Measurements from ENCODE around the gene GPX1.
"Not testable (repeated sequence)": the region's sequence is repeated elsewhere in the genome, so short reads cannot be mapped to it uniquely, and the experiment has no call there.

GPX1 gene

DNA sequence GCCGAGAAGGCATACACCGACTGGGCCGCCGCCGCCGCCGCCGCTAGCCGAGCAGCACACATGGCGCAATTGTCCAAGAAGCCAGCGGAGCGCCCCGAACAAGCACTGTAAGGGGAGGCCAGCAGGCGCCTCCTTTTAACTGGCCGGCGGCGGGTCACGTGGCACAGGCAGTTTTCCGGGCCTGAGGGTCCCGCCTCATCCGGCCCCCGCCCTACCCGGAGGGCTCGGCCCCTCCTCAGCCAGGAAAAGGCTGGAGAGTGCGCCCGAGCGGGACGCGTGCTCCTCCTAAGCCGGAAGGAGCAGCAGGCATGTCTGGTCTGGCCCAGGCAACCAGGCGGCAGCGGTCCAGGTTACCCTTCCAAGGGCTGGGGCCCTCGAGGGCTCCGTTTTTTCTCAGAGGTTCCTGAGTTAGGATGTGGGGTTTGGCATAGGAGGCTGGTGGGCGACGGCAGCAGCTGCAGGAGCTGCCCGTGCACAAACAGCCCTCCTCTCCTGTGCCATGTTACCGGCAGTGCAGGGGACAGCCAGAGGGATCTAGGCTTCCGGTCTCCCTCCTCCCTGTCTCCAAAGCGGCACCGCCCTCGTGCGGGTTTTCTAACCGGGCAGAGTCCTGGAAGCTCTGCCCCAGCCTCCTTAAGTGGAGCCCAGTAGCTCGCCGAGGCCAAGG lies at the start of gene GPX1:
Gene GPX1, minus strand, starts transcription at position 137 of the 667 bp plus-strand sequence. Its CDS starts 75 bp downstream, at position 62.
- DNase-seq (ENCODE audit: low spot score): peak; percentile 93

DNA sequence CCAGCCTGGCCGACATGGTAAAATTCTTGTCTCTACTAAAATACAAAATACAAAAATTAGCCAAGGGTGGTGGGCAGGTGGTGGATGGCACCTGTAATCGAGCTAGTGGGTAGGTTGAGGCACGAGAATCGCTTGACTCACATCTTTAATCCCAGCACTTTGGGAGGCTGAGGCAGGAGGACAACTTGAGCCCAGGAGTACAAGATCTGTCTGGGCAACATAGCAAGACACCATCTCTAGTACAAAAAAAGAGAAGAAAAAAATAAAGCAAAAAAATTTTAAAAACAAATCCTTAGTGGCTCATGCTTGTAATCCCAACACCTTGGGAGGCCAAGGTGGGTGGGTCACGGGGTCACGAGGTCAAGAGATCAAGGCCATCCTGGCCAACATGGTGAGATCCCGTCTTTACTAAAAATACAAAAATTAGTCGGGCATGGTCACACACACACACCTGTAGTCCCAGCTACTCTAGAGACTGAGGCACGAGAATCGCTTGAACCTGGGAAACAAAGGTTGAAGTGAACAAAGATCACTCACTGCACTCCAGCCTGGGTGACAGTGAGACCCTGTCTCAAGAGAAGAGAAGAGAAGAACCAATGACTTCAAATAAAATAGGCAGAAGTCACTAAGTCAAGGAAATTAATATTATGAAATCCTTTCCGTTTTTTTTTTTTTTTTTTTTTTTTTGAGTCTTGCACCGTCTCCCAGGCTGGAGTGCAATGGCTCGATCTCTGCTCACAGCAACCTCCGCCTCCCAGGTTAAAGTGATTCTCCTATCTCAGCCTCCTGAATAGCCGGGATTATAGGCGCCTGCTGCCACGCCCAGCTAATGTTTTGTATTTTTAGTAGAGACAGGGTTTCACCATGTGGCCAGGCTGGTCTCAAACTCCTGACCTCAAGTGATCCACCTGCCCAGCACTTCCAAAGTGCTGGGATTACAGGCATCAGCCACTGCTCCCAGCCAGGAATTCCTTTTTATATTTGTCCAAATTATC lies 48.7 kb upstream of the GPX1 start:
- no peak for DNase-seq (ENCODE audit: low spot score)

DNA sequence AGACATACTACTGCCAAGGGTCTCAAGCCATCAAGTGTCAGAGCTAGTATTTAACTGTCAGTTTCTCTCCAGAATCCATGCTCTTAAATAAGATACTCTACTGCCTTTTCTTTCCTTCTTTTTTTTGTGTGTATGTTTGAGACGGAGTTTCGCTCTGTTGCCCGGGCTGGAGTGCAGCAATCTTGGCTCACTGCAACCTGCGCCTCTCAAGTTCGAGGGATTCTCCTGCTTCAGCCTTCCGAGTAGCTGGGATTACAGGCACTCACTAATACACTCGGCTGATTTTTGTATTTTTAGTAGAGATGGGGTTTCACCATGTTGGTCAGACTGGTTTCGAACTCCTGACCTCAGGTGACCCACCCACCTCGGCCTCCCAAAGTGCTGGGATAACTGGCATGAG lies 47.4 kb upstream of the GPX1 start:
- DNase-seq (ENCODE audit: low spot score): not testable (repeated sequence)

DNA sequence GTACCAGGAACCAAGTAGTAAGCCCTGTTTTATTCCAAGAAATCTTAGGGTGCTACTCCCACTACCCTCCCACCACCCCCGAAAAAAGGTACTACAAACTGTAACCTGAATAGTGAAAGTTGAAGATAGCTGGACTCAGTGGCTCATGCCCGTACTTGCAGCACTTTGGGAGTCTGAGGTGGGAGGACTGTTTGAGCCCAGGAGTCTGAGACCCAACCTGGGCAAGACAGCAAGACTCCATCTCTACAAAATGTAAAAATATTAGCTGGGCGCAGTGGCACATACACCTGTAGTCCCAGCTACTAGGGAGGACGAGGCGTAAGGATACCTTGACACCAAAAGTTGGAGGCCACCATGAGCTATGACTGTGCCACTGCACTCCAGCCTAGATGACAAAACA lies 45.7 kb upstream of the GPX1 start:
- DNase-seq (ENCODE audit: low spot score): no peak

DNA sequence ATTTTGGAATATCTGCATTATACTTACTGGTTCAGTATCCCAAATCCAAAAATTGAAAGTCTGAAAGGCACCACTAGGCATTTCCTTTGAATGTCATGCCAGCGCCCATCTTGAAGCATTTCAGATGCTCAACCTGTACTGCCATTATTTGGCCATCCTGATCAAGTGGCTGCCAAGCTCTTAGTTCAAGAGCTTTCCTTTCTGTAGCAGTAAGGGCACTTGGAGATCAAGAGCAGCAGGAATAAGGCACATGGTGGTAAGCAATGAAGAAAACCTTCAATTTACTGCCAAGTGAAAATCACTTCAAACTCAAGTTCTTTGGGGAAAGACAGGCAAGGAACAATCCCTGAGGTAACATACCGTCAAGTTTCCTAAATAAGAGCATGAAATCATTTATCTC lies 43.6 kb upstream of the GPX1 start:
- no peak for DNase-seq (ENCODE audit: low spot score)

DNA sequence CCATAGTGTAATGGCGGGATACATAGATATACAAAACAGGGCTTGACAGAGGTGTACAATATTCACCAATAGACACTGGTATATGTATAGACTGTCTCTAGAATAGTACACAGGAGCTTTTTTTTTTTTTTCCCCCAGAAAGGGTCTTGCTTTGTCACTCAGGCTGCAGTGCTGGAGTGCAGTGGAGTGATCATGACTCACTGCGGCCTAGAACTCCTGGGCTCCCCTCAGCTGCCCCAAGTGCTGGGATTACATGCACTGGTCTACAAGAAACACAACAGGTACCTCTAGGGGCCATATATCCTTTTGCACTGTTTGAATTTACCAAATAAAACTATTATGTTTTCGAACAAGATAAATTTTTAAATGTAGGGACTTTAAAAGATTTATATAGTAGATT lies 41.3 kb upstream of the GPX1 start:
- DNase-seq (ENCODE audit: low spot score): no peak

DNA sequence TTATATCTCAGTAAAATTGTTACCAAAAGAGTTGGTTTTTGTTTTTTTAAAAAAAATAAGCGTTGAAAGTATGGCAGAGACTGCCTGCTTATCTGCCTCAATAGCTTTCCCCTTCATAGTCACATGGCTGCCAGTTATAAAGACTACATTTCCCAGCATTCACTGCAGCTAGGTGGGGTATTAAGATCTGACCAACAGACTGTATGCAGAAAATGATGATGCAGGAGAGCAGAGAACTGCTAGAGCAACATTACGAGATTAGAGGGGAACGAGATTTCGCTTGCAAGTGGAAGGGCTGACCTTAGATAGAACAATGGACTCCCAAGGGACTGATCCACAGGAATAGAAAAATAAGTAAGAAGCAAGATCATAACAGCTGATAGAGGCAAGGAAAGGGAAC lies 39.3 kb upstream of the GPX1 start:
- DNase-seq (ENCODE audit: low spot score): no peak

DNA sequence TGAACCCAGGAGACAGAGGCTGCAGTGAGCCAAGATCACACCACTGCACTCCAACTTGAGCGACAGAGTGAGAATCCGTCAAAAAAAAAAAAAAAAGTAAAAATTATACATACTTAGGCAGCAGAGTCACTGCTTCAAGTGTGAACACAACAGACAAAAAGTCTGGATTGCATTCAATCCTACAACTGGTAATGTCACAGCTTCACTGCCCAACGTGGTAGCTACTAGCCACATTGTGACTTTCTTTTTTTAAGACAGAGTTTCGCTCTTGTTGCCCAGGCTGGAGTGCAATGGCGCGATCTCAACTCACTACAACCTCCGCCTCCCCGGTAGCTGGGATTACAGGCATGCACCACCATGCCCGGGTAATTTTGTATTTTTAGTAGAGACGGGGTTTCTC lies 33.2 kb upstream of the GPX1 start:
- not testable (repeated sequence) for DNase-seq (ENCODE audit: low spot score)

DNA sequence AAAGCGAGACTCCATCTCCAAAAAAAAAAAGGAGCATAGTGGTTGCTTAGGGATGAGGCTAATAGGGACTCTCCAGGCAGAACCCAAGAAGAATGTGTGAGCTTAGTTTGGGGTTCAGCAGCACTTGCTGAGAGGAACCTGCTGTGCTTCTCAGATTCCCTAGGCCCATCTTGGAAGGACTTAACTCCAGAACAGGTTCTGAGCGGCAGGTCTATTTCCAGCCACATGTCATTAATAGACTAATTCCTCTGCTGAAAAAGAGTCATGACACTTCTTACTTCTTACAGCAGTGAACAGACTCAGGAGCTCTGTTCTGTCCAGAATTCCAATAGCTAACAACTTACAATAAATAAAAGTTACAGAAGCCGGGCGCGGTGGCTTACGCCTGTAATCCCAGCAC lies 31.1 kb upstream of the GPX1 start:
- DNase-seq (ENCODE audit: low spot score): no peak

DNA sequence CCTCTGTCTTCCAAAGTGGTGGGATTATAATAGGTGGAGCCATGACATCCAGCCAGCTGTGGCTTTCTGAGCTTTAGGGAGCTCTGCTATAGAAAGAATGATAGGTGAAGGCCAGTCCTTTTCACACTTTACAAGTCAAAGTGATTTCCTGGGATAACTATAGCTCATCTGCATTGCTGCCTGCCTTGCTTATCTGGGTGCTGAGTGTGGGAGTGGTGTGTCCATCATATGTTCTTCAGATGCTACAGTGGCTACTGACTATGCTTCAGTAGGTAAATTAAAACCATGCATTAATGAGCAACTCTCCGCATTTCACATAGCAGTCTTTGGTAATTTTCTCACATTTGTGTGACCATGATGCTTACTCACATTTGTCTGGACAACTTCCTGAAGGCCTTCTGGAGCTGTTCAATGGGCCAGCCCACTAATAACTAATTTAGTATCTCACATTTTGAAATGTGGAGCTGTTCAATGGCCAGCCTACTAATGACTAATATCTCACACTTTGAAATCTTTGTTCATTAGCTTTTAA lies 30.2 kb upstream of the GPX1 start:
- no peak for DNase-seq (ENCODE audit: low spot score)

DNA sequence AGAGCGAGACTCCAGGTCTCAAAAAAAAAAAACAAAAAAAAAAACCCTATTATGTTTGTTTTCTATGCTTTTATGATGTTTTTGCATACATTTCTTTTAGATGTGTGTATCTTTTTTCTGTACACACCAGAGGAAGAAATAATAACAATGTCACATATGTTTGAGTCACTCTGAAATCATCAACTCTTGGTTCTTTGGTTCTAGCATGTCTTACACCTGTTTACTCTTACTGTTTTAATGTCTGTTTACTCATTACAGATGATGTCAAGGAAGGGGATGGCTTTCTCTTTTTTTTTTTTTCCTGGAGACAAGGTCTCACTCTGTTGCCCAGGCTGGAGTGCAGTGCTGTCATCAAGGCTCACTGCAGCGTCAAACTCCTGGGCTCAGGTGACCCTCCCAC lies 29.6 kb upstream of the GPX1 start:
- DNase-seq (ENCODE audit: low spot score): no peak

DNA sequence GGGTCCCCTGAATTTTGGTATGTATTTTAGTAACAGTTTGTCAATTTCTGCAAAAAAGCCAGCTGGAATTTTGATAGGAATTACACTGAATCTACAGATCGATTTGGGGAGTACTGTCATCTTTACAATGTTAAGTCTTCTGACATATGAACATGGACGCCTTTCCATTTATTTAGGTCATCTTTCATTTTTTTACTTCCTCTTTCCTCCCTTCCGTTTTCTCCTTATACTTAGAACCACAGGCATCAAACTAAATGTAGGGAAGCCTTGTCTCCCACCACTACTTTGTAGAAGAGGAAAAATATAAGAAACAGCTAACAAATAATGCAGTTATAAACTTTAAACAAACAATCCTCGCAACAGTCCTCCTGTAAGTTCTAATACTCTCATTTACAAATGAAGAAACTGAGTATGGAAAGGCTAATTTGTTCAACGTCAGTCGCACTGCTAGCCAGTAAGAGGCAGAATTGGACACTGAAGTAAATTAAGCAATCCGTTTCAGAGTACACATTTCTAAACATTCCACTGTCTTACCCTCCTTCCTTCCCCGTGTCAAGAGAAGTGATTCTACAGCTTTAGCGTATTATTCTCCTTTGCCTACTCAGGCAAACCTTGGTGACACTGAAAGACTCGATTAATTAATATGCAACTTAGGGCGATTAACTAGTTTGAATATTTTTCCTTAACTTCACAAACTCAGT lies 28.1 kb upstream of the GPX1 start:
- DNase-seq (ENCODE audit: low spot score): no peak

DNA sequence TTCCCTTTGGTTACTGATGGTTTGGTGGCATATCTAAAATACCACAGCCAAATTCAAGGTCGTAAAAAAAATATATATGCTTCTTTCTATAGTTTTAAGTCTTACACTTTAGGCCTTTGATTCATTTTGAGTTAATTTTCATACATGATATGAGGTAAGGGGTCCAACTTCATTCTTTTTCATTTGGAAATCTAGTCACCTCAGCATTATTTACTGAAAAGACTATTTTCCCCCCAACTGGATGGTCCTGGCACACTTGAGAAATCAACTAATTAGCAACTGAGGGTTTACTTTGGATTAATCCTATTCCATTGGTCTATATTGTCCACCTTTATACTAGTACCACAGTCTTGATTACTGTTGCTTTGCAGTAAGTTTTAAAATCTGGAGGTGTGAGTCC lies 27.5 kb upstream of the GPX1 start:
- no peak for DNase-seq (ENCODE audit: low spot score)

DNA sequence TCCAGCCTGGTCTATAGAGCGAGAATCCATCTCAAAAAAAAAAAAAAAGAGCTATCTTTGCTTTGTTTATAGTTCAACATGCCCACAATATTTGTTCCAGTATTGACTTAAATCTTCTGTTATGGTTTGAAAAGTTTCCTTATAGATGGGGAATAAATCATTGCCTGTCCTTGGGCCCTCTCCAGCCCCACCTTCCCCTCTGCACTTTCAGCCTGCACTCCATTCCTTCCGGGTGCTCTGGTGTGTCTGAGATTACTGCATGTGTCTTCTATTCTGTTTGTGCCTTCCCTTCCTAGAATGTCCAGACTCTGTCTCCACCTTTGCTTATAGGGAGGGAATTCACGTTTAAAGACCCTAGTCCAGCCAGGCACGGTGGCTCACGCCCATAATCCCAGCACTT lies 25.2 kb upstream of the GPX1 start:
- DNase-seq (ENCODE audit: low spot score): no peak

DNA sequence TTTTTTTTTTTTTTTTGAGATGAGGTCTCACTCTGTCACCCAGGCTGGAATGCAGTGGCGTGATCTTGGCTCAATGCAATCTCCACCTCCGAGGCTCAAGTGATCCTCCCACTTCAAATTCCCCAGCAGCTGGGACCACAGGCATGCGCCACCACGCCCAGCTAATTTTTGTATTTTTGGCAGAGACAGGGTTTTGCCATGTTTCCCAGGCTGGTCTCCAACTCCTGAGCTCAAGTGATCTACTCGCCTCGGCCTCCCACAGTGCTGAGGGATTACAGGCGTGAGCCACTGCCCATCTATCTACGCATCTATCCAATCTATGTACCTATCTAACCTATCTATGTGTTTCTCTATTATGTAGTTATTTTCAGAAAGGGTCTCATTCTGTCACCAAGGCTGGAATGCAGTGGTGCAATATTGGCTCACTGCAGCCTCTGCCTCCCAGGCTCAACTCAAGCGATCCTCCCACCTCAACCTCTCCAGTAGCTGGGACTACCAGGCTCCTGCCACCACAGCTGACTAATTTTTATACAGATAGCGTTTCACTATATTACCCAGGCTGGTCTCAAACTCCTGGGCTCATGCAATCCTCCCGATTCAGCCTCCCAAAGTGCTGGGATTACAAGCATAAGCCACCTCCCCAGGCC lies 20.2 kb upstream of the GPX1 start:
- DNase-seq (ENCODE audit: low spot score): no peak

DNA sequence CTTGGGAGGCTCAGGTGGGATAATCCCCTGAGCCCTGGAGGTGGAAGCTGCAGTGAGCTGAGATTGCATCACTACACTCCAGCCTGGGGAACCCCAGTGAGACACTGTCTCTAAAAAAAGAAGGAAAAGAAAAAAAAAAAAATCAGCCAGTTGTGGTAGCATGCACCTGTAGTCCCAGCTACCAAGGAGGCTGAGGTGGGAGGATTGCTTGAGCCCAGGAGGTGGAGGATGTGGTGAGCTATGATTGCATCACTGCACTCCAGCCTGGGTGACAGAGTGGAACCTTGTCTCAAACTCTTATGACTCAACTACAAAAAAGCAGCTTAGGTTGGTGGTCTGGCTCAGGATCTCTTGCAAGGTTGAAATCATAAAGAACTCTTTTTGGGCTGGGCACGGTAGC lies 19.3 kb upstream of the GPX1 start:
- DNase-seq (ENCODE audit: low spot score): no peak

DNA sequence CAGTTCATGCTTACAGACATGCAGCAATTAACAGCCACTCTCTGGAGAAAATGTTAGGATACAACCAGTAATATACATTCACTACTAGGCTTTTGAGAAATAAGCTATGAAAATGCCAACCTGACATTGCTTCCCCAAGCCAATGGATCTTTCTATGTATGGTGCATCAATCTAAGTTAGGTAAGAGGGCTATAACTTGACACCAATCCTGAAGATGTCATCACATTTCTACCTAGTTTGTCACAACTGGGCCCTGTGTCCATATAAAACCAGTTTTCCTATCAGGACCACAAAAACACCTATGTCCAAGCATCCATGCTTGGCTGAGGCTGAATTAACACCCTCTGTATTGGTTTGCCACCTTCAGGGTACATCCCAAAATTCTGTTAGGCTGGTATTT lies 13.8 kb upstream of the GPX1 start:
- no peak for DNase-seq (ENCODE audit: low spot score)

DNA sequence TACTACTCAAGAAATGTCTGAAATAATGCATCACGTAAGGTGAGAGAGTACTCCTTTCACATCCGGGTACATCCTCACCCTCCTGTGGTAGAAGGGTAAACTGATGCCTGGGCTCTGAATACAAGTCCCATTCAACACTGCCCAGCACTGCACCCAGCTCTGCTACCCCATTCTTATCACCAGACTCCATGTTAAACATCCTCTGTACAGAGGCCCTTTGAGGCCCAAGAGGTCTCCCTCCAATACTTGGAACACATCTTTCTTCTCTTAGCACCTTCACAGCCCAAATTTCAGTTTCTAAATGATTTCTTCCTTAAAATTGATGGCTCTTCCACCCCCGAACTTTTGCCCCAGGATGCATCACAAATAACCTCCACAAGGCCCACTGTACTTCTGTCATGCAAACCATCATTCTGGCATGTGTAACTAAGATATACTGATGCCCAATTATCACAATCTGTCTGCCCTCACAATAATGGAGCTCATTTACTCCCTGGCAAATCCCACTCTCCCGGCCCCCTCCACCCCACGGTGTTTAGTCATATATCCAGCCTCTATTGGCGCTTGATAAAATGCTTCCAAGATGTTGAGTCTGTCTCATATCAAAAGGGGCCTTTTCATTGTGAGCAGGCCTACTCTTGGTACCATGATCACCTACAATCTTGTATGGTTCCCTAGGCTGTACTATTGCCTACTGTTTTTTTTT lies 12.6 kb upstream of the GPX1 start:
- no peak for DNase-seq (ENCODE audit: low spot score)

DNA sequence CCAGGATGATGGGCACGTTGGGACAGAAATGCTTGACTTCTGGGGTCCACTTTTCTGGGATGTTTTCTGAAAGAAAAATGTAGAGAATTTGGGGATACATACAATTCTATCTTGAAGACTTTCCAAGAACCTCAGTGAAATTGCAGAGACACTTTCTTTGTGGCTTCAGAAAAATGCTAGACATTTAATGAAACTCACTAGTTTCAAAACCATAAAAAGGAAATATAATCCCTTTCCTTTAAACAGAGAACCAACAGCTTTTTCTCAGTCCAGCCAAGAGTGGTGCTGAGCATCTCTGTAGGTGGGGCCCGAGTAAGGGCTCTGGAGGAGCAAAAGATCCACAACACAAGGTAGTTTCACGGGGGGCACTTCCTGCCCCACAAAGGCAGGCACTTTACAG lies 4.4 kb upstream of the GPX1 start:
- DNase-seq (ENCODE audit: low spot score): no peak

DNA sequence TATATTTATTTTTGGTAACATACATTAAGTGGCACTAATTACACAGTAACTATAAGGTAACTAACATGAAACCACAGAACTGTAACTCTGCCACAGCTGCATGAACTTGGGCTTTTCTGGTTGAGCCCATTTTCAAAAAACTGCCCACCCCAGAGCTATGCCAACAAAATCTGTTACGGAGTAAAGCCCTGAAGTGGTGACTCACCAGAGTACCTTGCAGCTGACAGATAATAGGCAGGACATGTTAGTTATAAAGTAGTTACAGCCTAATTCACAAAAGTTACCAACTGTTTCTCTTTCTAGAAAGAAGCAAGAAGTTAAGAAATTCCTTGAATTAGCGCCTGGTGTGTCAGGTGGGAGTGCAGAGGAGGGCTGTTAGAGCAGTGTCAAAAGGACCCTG lies 1.5 kb upstream of the GPX1 start:
- DNase-seq (ENCODE audit: low spot score): no peak

DNA sequence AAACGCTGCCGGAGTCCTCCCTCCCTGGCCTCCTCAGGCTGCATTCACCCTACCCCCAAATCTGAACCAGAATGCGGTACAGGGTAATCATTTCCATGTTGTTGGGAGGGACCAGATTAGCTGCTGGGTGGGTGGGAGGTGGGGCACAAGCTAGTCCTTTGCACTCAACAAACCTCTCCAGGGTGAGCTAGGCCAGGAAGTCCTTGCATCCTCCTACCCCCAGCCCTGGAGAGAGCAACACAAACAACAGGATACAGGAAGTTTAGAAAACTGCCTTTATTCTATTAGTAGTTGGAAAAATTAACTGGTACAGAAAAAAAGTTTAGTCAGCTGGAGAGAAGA lies 702 bp upstream of the GPX1 start:
- no peak for DNase-seq (ENCODE audit: low spot score)
